NB4 (cell line): Measurements from ENCODE around the gene HHIPL1.

Source experiments
- DNase-seq: peaks from one replicate; pipeline ENCODE4 v3.0.0; 2010; ENCODE audit warnings: low read depth
- H3K4me3 ChIP-seq: one replicate; pipeline ENCODE4 v1.5.1; 2011; ENCODE audit warnings: mild to moderate bottlenecking, low read depth, low read length, moderate library complexity
- CTCF ChIP-seq: IDR thresholded peaks from one replicate; pipeline ENCODE4 v1.5.1; 2012; ENCODE audit warnings: low read depth, low read length
- MAX ChIP-seq: IDR thresholded peaks from 2 replicates; pipeline ENCODE4 v1.6.1; 2011; ENCODE audit warnings: low read depth, low read length
- MYC ChIP-seq: IDR thresholded peaks from 2 replicates; pipeline ENCODE4 v1.6.1; 2011; ENCODE audit warnings: low read depth, low read length
- POLR2A ChIP-seq: IDR thresholded peaks from 2 replicates; pipeline ENCODE4 v1.6.1; 2011; ENCODE audit warnings: mild to moderate bottlenecking; ENCODE audit not compliant: insufficient read length; ENCODE audit errors: extremely low read depth

HHIPL1 gene

GRCh38 chr14:99599393-99599792, 45.5 kb upstream of the HHIPL1 start:
- DNase-seq: no peak
- no peak overlapping the region for H3K4me3 ChIP-seq
- TF ChIP-seq CTCF (no peak), MYC (no peak), MAX (no peak), POLR2A (no peak)

DNA sequence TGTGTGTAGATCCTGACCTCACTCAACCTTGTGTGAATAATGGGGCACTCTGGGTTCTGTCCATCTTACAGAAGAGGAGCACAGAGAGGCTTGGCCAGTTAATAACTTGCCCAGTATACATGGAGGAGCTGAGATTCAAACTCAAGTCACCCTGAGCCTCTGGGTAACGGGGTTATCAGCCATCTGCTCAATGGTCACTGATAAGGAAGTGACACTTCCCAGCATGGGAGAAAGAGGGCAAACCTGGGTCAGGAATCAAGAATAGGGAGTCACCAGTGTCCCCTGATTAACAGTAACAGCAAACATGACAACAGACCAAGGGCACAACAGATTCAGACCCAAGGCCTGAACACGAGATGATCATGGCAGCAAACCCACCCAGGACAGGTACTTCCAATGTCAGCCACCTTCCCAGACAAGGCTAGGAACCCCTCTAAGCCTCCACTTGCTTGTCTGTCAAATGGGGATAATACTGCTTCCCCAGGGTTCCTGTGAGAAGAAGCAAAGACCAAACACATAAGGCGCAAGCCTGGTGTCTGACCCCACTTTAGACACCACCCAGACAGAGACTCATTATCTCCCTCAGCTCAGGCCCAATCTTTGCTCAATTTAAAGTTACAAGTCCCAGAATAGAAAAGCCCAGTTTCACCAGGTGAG, 44.6 kb upstream of the HHIPL1 start:
- DNase-seq: no peak
- no peak overlapping the region for H3K4me3 ChIP-seq
- TF ChIP-seq POLR2A (no peak), CTCF (no peak), MYC (no peak), MAX (no peak)

DNA sequence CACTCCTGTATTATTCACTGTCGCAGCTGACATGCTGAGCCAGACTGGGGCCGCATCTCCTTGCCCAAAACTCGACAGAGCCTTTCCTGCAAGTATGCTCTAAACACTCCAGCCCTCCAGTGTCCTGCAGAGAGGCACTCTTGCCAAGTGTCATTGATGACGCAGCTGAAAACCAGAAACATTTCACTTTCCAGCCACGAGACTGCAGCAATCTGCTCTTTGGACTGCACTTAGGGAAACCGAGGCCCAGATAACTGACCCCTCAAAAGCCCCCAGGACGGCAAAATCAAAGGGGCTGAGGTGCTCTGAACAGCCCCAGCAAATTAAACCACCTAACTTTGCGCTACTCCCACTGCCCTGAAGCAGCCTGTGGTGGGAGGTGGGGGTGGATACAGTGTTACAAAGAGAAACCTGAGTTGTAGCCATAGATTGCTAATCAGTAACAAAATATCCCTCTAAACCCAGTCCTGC, 43.5 kb upstream of the HHIPL1 start:
- no peak overlapping the region for H3K4me3 ChIP-seq
- TF ChIP-seq MAX (no peak), MYC (no peak), CTCF (no peak), POLR2A (no peak)
- DNase-seq: no peak

DNA sequence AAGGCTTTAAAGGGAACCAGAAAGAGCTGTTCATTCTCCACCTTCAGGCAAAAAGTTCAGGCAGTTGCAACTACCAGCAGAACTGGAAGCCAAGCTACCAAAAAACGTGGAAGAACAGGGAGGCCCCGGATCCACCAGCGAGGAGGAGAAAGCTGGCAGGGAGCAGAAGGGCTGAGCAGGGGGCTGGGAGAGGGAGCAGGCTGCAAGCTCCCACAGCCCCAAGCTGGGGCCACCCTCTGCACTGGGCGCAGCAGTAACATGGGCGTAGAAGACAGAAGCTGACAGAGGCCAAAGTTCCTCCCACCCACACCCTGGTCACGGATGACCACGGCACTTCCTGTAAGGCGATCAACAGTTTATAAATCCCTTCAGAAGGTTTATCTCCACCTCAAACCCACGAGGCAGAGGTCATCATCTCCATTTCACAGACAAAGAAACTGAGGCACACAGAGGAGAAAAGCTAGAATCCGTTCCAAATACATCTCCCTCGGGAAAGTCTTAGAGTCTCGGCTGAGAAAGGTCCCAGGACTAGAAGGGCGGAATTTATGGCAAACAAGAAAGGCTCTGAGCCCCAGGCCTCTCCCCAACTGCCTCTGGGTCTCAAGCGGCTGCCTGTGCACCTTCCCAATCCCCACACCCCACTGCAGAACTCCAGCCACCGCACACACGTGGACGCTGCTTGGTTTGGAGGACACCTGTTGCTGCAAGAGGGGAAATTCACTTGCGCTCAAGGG, 42.7 kb upstream of the HHIPL1 start:
- H3K4me3 ChIP-seq: peak overlapping the region; percentile 34
- peak; percentile 38 for DNase-seq
- TF ChIP-seq MAX (peak; percentile 46), CTCF (no peak), MYC (no peak), POLR2A (no peak)

GRCh38 chr14:99602788-99603415, 42.0 kb upstream of the HHIPL1 start:
- TF ChIP-seq POLR2A (no peak), MYC (no peak), MAX (no peak), CTCF (no peak)
- DNase-seq: no peak
- no peak overlapping the region for H3K4me3 ChIP-seq
